HG03558 (cell line): Measurements from ENCODE around the gene TRIM69.
"Not testable (repeated sequence)": the region's sequence is repeated elsewhere in the genome, so short reads cannot be mapped to it uniquely, and the experiment has no call there.

Experiments used
- ATAC-seq: cut with Tn5 transposase; IDR thresholded peaks from one replicate; pipeline ENCODE4 v1.9.1; 2021; ENCODE audit warnings: moderate number of reproducible peaks; ENCODE audit not compliant: unreplicated experiment; ENCODE audit errors: extremely low read depth

TRIM69 gene

GRCh38 chr15:44738340-44738984 lies 2.1 kb downstream of the TRIM69 start:
- ATAC-seq: no peak

- not testable (repeated sequence) for ATAC-seq
Measured at GRCh38 chr15:44739222-44739847, 3.0 kb downstream of the TRIM69 start.

GRCh38 chr15:44743454-44743853 lies 7.1 kb downstream of the TRIM69 start:
- ATAC-seq: not testable (repeated sequence)

- ATAC-seq: no peak
Measured at GRCh38 chr15:44753345-44753744, 17.0 kb downstream of the TRIM69 start.

- no peak for ATAC-seq
Measured at GRCh38 chr15:44763187-44763586, 26.9 kb downstream of the TRIM69 start.

- no peak for ATAC-seq
Measured at GRCh38 chr15:44763848-44764247, 27.5 kb downstream of the TRIM69 start.

- no peak for ATAC-seq
Measured at GRCh38 chr15:44765036-44765435, 28.7 kb downstream of the TRIM69 start.

- no peak for ATAC-seq
Measured at GRCh38 chr15:44769521-44769920, 33.2 kb downstream of the TRIM69 start.

- not testable (repeated sequence) for ATAC-seq
Measured at GRCh38 chr15:44770715-44771114, 34.4 kb downstream of the TRIM69 start.

GRCh38 chr15:44775953-44776352 lies 39.6 kb downstream of the TRIM69 start:
- no peak for ATAC-seq

GRCh38 chr15:44779761-44780160 lies 43.4 kb downstream of the TRIM69 start:
- ATAC-seq: no peak

GRCh38 chr15:44780608-44781007 lies 44.3 kb downstream of the TRIM69 start:
- no peak for ATAC-seq

- ATAC-seq: no peak
Measured at GRCh38 chr15:44781128-44781810, 44.9 kb downstream of the TRIM69 start.

GRCh38 chr15:44782516-44782915 lies 46.2 kb downstream of the TRIM69 start:
- ATAC-seq: no peak

GRCh38 chr15:44784918-44785274 lies 48.6 kb downstream of the TRIM69 start:
- not testable (repeated sequence) for ATAC-seq

GRCh38 chr15:44788748-44789147 lies 52.4 kb downstream of the TRIM69 start:
- no peak for ATAC-seq

GRCh38 chr15:44790215-44790614 lies 53.9 kb downstream of the TRIM69 start:
- ATAC-seq: no peak

GRCh38 chr15:44790656-44791055 lies 54.3 kb downstream of the TRIM69 start:
- ATAC-seq: no peak

- ATAC-seq: no peak
Measured at GRCh38 chr15:44792715-44793114, 56.4 kb downstream of the TRIM69 start.

- no peak for ATAC-seq
Measured at GRCh38 chr15:44794072-44794471, 57.7 kb downstream of the TRIM69 start.

- no peak for ATAC-seq
Measured at GRCh38 chr15:44796508-44796907, 60.2 kb downstream of the TRIM69 start.

GRCh38 chr15:44798826-44799225 lies 62.5 kb downstream of the TRIM69 start:
- no peak for ATAC-seq
